ENCODE results near the gene AUTS2.

The AUTS2 gene

GRCh38 chr7:70620333-70621055, 1022.2 kb downstream of the AUTS2 start:
- Mint-ChIP-seq H3K27me3 (ENCODE audit: low read depth) (no peaks in the 10 kb centered on the region), H3K27ac (no peak overlapping the region), H3K4me1 (ENCODE audit: low read depth) (no peaks in the 10 kb centered on the region), H3K9me3 (no peaks in the 10 kb centered on the region), H3K4me3 (no peak overlapping the region), H3K36me3 (ENCODE audit: low read depth) (no peaks in the 10 kb centered on the region)
- DNase-seq (ENCODE audit: low spot score): no peak

GRCh38 chr7:70621954-70622600, 1023.8 kb downstream of the AUTS2 start:
- H3K27me3 Mint-ChIP-seq (ENCODE audit: low read depth): no peaks in the 10 kb centered on the region
- H3K4me3 Mint-ChIP-seq: no peak overlapping the region
- H3K27ac Mint-ChIP-seq: no peak overlapping the region
- peaks cover 7% of the 10 kb centered on the region for H3K9me3 Mint-ChIP-seq
- no peak for DNase-seq (ENCODE audit: low spot score)
- no peaks in the 10 kb centered on the region for H3K36me3 Mint-ChIP-seq (ENCODE audit: low read depth)
- no peaks in the 10 kb centered on the region for H3K4me1 Mint-ChIP-seq (ENCODE audit: low read depth)

- H3K4me3 Mint-ChIP-seq: no peak overlapping the region
- DNase-seq (ENCODE audit: low spot score): no peak
- no peaks in the 10 kb centered on the region for H3K27me3 Mint-ChIP-seq (ENCODE audit: low read depth)
- no peak overlapping the region for H3K27ac Mint-ChIP-seq
- H3K9me3 Mint-ChIP-seq: peaks cover 11% of the 10 kb centered on the region
- no peaks in the 10 kb centered on the region for H3K36me3 Mint-ChIP-seq (ENCODE audit: low read depth)
- no peaks in the 10 kb centered on the region for H3K4me1 Mint-ChIP-seq (ENCODE audit: low read depth)
Observed at GRCh38 chr7:70622936-70623335, 1024.7 kb downstream of the AUTS2 start.

GRCh38 chr7:70624500-70625103, 1026.3 kb downstream of the AUTS2 start:
- Mint-ChIP-seq H3K27ac (no peak overlapping the region), H3K4me3 (no peak overlapping the region), H3K9me3 (peaks cover 14% of the 10 kb centered on the region), H3K4me1 (ENCODE audit: low read depth) (no peaks in the 10 kb centered on the region), H3K36me3 (ENCODE audit: low read depth) (no peaks in the 10 kb centered on the region), H3K27me3 (ENCODE audit: low read depth) (no peaks in the 10 kb centered on the region)
- no peak for DNase-seq (ENCODE audit: low spot score)

GRCh38 chr7:70627461-70627860, 1029.2 kb downstream of the AUTS2 start:
- Mint-ChIP-seq H3K9me3 (peaks cover 14% of the 10 kb centered on the region), H3K27ac (no peak overlapping the region), H3K4me3 (no peak overlapping the region), H3K36me3 (ENCODE audit: low read depth) (no peaks in the 10 kb centered on the region), H3K27me3 (ENCODE audit: low read depth) (no peaks in the 10 kb centered on the region), H3K4me1 (ENCODE audit: low read depth) (no peaks in the 10 kb centered on the region)
- DNase-seq (ENCODE audit: low spot score): no peak

- H3K36me3 Mint-ChIP-seq (ENCODE audit: low read depth): no peaks in the 10 kb centered on the region
- no peaks in the 10 kb centered on the region for H3K4me1 Mint-ChIP-seq (ENCODE audit: low read depth)
- no peak overlapping the region for H3K4me3 Mint-ChIP-seq
- H3K27ac Mint-ChIP-seq: no peak overlapping the region
- DNase-seq (ENCODE audit: low spot score): no peak
- H3K27me3 Mint-ChIP-seq (ENCODE audit: low read depth): no peaks in the 10 kb centered on the region
- H3K9me3 Mint-ChIP-seq: peaks cover 14% of the 10 kb centered on the region
Observed at GRCh38 chr7:70630440-70630817, 1032.2 kb downstream of the AUTS2 start.

GRCh38 chr7:70630818-70631457, 1032.7 kb downstream of the AUTS2 start:
- Mint-ChIP-seq H3K4me1 (ENCODE audit: low read depth) (no peaks in the 10 kb centered on the region), H3K27ac (no peak overlapping the region), H3K27me3 (ENCODE audit: low read depth) (no peaks in the 10 kb centered on the region), H3K4me3 (no peak overlapping the region), H3K36me3 (ENCODE audit: low read depth) (no peaks in the 10 kb centered on the region), H3K9me3 (peaks cover 14% of the 10 kb centered on the region)
- no peak for DNase-seq (ENCODE audit: low spot score)

- no peak overlapping the region for H3K27ac Mint-ChIP-seq
- no peaks in the 10 kb centered on the region for H3K36me3 Mint-ChIP-seq (ENCODE audit: low read depth)
- H3K9me3 Mint-ChIP-seq: peaks cover 11% of the 10 kb centered on the region
- H3K27me3 Mint-ChIP-seq (ENCODE audit: low read depth): no peaks in the 10 kb centered on the region
- H3K4me3 Mint-ChIP-seq: no peak overlapping the region
- no peak for DNase-seq (ENCODE audit: low spot score)
- H3K4me1 Mint-ChIP-seq (ENCODE audit: low read depth): no peaks in the 10 kb centered on the region
Observed at GRCh38 chr7:70631718-70632117, 1033.4 kb downstream of the AUTS2 start.

GRCh38 chr7:70632400-70632799, 1034.1 kb downstream of the AUTS2 start:
- Mint-ChIP-seq H3K36me3 (ENCODE audit: low read depth) (no peaks in the 10 kb centered on the region), H3K27ac (no peak overlapping the region), H3K27me3 (ENCODE audit: low read depth) (no peaks in the 10 kb centered on the region), H3K9me3 (peaks cover 4% of the 10 kb centered on the region), H3K4me1 (ENCODE audit: low read depth) (no peaks in the 10 kb centered on the region), H3K4me3 (no peak overlapping the region)
- no peak for DNase-seq (ENCODE audit: low spot score)

GRCh38 chr7:70634071-70634470, 1035.8 kb downstream of the AUTS2 start:
- no peak overlapping the region for H3K4me3 Mint-ChIP-seq
- H3K27me3 Mint-ChIP-seq (ENCODE audit: low read depth): no peaks in the 10 kb centered on the region
- no peak for DNase-seq (ENCODE audit: low spot score)
- H3K27ac Mint-ChIP-seq: no peak overlapping the region
- H3K4me1 Mint-ChIP-seq (ENCODE audit: low read depth): no peaks in the 10 kb centered on the region
- no peaks in the 10 kb centered on the region for H3K36me3 Mint-ChIP-seq (ENCODE audit: low read depth)
- no peaks in the 10 kb centered on the region for H3K9me3 Mint-ChIP-seq

GRCh38 chr7:70634610-70635068, 1036.4 kb downstream of the AUTS2 start:
- H3K27me3 Mint-ChIP-seq (ENCODE audit: low read depth): no peaks in the 10 kb centered on the region
- H3K27ac Mint-ChIP-seq: no peak overlapping the region
- no peaks in the 10 kb centered on the region for H3K36me3 Mint-ChIP-seq (ENCODE audit: low read depth)
- no peaks in the 10 kb centered on the region for H3K9me3 Mint-ChIP-seq
- no peaks in the 10 kb centered on the region for H3K4me1 Mint-ChIP-seq (ENCODE audit: low read depth)
- DNase-seq (ENCODE audit: low spot score): no peak
- no peak overlapping the region for H3K4me3 Mint-ChIP-seq

- no peak for DNase-seq (ENCODE audit: low spot score)
- H3K4me1 Mint-ChIP-seq (ENCODE audit: low read depth): no peaks in the 10 kb centered on the region
- no peak overlapping the region for H3K27ac Mint-ChIP-seq
- no peaks in the 10 kb centered on the region for H3K36me3 Mint-ChIP-seq (ENCODE audit: low read depth)
- H3K27me3 Mint-ChIP-seq (ENCODE audit: low read depth): peaks cover 2% of the 10 kb centered on the region
- H3K4me3 Mint-ChIP-seq: no peak overlapping the region
- no peaks in the 10 kb centered on the region for H3K9me3 Mint-ChIP-seq
Observed at GRCh38 chr7:70635633-70636032, 1037.4 kb downstream of the AUTS2 start.

- Mint-ChIP-seq H3K36me3 (ENCODE audit: low read depth) (no peaks in the 10 kb centered on the region), H3K9me3 (no peaks in the 10 kb centered on the region), H3K4me1 (ENCODE audit: low read depth) (no peaks in the 10 kb centered on the region), H3K27ac (no peak overlapping the region), H3K27me3 (ENCODE audit: low read depth) (peaks cover 2% of the 10 kb centered on the region), H3K4me3 (no peak overlapping the region)
- no peak for DNase-seq (ENCODE audit: low spot score)
Observed at GRCh38 chr7:70636169-70636568, 1037.9 kb downstream of the AUTS2 start.

GRCh38 chr7:70637726-70638125, 1039.5 kb downstream of the AUTS2 start:
- H3K27ac Mint-ChIP-seq: no peak overlapping the region
- no peak overlapping the region for H3K4me3 Mint-ChIP-seq
- H3K27me3 Mint-ChIP-seq (ENCODE audit: low read depth): peaks cover 2% of the 10 kb centered on the region
- no peaks in the 10 kb centered on the region for H3K4me1 Mint-ChIP-seq (ENCODE audit: low read depth)
- no peak for DNase-seq (ENCODE audit: low spot score)
- H3K36me3 Mint-ChIP-seq (ENCODE audit: low read depth): no peaks in the 10 kb centered on the region
- H3K9me3 Mint-ChIP-seq: no peaks in the 10 kb centered on the region

All from T-helper 2 cell treated with Interferon-gamma antibody and Interleukin-4, amounts not matched to agents 5 μg/mL and 100 μg/mL, for 36 hours (primary cell).